A549 (cell line): ENCODE results near the gene APOM.

Source experiments
- BHLHE40 ChIP-seq: IDR thresholded peaks from 2 replicates; pipeline ENCODE4 v1.6.1; 2012; ENCODE audit warnings: low read depth, low read length, inconsistent platforms
- CBX8 ChIP-seq: fragments of 200-600 bp; sonication (generic); IDR thresholded peaks from 2 replicates; pipeline ENCODE4 v1.6.1; 2016
- CHD2 ChIP-seq: fragments of 150-350 bp; IDR thresholded peaks from 2 replicates; pipeline ENCODE4 v1.6.1; 2014; ENCODE audit warnings: low read length; ENCODE audit not compliant: partially characterized antibody
- CTCF ChIP-seq: fragments of >200 bp; sonication (Bioruptor Twin); formaldehyde crosslinking; IDR thresholded peaks from 3 replicates; pipeline ENCODE4 v1.5.1; 2016
- EP300 ChIP-seq, 2 experiments: fragments of >200 bp; sonication (Bioruptor Twin); formaldehyde crosslinking; IDR thresholded peaks; 2 replicates in 1 of 2; 3 replicates in 1 of 2; pipeline ENCODE4 v1.6.1; 2016 to 2017
- HEYL ChIP-seq: fragments of 250-450 bp; sonication (Bioruptor Pico); IDR thresholded peaks from 2 replicates; pipeline ENCODE4 v1.8.0; 2021; ENCODE audit warnings: mild to moderate bottlenecking, moderate library complexity
- HMGXB4 ChIP-seq: fragments of 250-450 bp; sonication (Bioruptor Pico); IDR thresholded peaks from 2 replicates; pipeline ENCODE4 v1.5.0; 2021; ENCODE audit warnings: mild to moderate bottlenecking, moderate library complexity, borderline replicate concordance
- HOXA7 ChIP-seq: fragments of 250-450 bp; sonication (Bioruptor Pico); IDR thresholded peaks from 2 replicates; pipeline ENCODE4 v1.5.0; 2020; ENCODE audit warnings: mild to moderate bottlenecking, moderate library complexity
- KDM5A ChIP-seq: fragments of 200-600 bp; sonication (generic); IDR thresholded peaks from 2 replicates; pipeline ENCODE4 v1.6.1; 2016; ENCODE audit warnings: antibody characterized with exemption, mild to moderate bottlenecking
- MAX ChIP-seq: IDR thresholded peaks from 2 replicates; pipeline ENCODE4 v1.6.1; 2012
- POLR2A ChIP-seq: IDR thresholded peaks from 2 replicates; pipeline ENCODE4 v1.6.1; 2012; ENCODE audit warnings: mild to moderate bottlenecking, low read length
- RAD21 ChIP-seq, 2 experiments: fragments of >200 bp in 1 of 2; sonication (Bioruptor Twin) in 1 of 2; formaldehyde crosslinking in 1 of 2; IDR thresholded peaks in 1 of 2; conservative IDR thresholded peaks in 1 of 2; 2 replicates in 1 of 2; 3 replicates in 1 of 2; pipeline ENCODE4 v1.6.1; 2012 to 2018; ENCODE audit warnings: inconsistent platforms in 1 of 2
- RARB ChIP-seq: fragments of 250-450 bp; sonication (Bioruptor Pico); IDR thresholded peaks from 2 replicates; pipeline ENCODE4 v1.8.0; 2021; ENCODE audit warnings: mild to moderate bottlenecking, moderate library complexity

DNA sequence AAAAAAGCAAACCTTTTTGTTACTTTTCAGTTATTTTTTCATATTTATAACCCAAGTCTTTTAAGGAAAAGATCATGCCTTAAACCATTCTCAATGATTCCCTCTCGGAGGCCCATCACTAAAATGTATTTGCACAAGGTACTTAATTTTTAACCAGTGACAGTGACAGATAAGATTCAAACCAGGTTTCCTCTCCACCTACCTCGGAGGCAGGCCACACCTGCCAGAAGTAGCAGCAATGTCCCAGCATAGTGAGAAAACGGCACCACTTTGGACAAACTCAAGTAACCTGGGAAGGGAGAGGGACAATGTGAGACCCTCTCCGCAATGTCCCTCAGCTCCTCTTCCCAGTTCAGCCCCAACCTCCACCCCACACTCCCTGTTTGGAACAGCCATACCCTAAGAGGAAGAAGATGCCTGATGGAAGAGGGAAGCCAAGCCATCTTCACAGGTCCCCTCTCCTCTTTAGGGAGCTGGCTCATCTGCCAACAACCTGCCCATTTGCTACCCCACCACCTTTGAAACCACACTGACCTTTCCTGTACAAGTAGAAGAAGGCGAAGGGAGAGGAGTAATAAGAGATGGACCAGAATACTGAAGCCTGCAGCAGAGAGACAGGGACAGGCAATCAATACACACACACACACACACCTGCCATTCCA lies 45.2 kb downstream of the APOM start:
- TF ChIP-seq MAX, result no peak
- TF ChIP-seq EP300 (IDR thresholded peaks at IDR 0.05), result no peak
- no peak for TF ChIP-seq CTCF
- TF ChIP-seq CHD2, result no peak
- TF ChIP-seq POLR2A, result no peak
- no peak for TF ChIP-seq CBX8
- no peak for TF ChIP-seq RAD21 (conservative IDR thresholded peaks at IDR 0.05 in 1 of 2, IDR thresholded peaks at IDR 0.05 in 1 of 2)
- no peak for TF ChIP-seq HEYL
- no peak for TF ChIP-seq KDM5A
- TF ChIP-seq HOXA7 (CRISPR knock-in tag), result no peak
- TF ChIP-seq BHLHE40, result no peak
- no peak for TF ChIP-seq HMGXB4 (CRISPR knock-in tag)
- no peak for TF ChIP-seq RARB
